Caki2 (cell line): ENCODE measurements around the gene MFAP2. TPM values are rescaled to one million over a fixed set of nuclear protein-coding genes. Genes with fewer than 3 reads are reported as not detected.

Experiments
- DNase-seq: peaks from one replicate; pipeline ENCODE4 v3.0.0-alpha.2; 2015; ENCODE audit warnings: low read depth
- in situ Hi-C: cut with HindIII; loops from 2 replicates; pipeline ENCODE4 v1.10.0; 2016; ENCODE audit warnings: low sequenced_read_pairs, low pct_unique_long_range_greater_than_20kb, mixed read lengths
- total RNA-seq: library from RNA; depleted of rRNA; stranded (reverse); fragments of >200 nt; shearing (Covaris generic); gene quantifications from 2 replicates; pipeline ENCODE4 v1.2.3, GENCODE V29; 2014; ENCODE audit warnings: low replicate concordance; rRNA removed

MFAP2 gene
- not detected in 2 replicates for total RNA-seq

DNA sequence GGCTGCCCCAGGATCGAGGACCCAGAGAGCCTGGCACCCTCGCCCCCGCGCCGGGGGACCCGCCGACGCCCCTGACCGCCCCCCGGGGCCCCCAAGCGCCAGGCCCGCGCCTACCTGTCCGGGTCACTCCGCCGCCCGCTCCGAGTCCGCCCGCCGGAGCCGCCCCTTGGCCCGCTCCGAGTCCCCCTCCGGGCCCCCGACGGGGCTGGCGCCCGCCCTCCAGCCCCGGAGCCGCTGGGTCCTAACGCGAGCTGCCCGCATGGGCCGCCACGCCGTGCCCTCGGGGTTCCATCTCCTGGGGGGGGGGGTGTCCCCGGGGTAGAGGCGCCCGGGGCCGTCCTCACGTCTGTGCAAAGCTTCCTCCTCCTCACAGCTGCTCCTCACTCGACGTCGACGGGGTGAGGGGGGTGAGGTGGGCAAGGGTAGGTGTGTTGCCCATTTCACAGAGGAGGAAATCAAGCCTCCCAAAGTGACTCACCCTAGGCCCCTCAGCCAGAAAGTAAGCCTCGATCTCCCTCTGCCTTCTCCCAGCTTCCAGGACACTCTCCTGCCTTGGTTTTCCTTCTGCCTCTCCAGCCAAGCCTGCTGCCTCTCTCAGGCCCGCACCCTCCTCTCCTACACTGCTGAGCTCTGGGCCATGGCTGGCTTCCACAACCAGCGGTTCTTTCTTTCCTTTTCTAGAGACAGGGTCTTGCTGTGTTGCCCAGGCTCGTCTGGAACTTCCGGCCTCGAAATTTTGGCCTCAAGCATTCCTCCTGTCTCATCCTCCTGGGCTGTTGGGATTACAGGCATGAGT is at the start of gene MFAP2:
MFAP2 (minus strand) TSS at position 148 of the 796 bp plus-strand sequence. CDS start 2,347 bp downstream, outside the sequence.
- no peak for DNase-seq
- in situ Hi-C loops = no loop called here

DNA sequence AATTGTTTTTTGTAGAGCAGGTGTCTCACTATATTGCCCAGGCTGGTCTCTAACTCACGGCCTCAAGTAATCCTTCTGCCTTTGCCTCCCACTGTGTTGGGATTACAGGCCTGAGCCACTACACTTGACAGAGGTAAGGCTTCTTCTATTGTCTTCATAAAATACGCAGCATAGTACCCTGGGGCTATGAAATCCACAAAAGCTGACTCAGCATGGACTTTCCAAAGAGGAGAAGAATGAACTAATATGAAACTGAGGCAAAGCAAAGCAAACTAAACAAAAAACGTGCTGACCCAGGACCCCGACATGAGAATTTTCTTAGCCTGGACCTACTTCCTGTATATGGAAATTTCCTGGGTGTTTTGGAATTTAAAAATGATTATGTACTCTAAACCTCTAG is 49.8 kb upstream of the MFAP2 start:
- DNase-seq = no peak
- in situ Hi-C loops = no loop called here

GRCh38 chr1:17028662-17029188 is 48.3 kb upstream of the MFAP2 start:
- no peak for DNase-seq
- in situ Hi-C loops = no loop called here

DNA sequence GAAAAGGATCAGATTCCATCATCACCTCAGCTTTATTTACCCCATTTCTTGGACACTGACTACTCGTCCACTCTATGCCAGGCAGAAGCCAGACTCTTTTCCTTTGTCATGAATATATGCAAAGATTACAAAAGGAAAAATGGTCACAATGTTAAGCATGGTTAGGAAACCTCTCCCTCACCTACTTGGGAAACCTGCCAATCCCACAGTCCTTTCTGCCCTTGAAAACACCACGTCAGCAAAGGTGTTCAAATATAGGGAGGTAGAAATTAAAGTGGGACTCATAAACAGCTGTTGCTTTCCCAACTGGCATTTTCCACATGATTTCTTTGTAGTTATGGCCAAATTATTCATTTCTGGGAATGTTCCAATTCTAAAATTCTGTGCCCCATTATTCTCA is 47.5 kb upstream of the MFAP2 start:
- DNase-seq = no peak
- in situ Hi-C loops = no loop called here

DNA sequence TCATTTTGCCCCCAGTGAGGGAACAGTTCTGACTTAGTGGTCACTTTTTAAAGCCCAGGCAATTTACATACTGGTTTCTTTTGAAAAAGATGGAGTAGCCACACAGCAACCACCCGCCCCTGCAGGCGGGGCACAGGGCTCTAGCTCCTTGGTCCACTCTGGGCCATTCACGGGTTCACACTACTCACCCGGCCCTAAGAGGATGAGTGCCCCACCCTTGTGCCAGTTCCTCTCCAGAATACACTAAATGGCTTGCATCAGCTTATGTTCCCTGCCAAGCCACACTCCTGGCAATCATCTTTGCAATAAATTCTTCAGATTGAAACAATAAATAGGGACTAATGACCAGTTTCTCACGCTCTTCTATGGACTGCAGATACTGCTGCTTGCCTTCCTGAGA is 47.0 kb upstream of the MFAP2 start:
- no peak for DNase-seq
- in situ Hi-C loops = no loop called here

DNA sequence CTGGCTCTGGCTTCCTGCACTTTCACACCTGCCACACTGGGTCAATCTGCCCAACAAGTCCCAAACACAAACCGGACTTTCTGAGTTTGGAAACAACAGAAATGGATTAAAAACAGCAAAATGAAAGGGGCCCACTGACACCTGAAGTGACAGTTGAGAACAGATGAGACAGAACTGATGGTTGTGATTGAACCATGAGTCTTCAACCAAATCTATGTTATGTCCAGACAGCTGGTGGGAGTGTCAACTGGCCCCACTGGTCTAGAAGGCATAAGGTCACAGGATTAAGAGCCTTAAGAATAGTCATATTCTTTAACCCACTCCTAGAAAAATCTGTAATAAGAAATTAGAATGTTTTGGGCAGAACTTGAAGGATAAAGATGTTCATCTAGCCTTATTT is 44.3 kb upstream of the MFAP2 start:
- in situ Hi-C loops = no loop called here

DNA sequence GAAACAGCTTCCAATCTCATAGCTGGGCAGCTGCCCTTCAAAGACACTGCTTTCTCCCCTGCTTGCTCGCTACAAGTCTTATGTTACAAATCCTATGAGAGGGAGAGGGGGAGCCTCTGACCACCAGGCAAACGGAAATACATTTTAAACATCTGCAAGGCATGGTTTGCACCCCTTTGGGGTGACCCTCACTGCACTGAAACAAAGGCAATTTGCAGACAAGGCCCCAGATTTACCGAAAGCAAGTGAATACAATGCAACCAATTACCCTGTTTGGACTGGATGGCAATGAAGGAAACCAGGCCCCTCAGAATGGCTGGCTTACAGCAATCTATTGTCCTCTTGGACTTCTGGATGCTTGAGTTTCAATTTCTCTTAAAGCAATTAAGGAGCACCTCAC is 43.2 kb upstream of the MFAP2 start:
- in situ Hi-C loops = no loop called here

More for the DNA sequence above, 44.3 kb upstream of the MFAP2 start:
- DNase-seq = no peak

GRCh38 chr1:17023102-17023501 is 42.7 kb upstream of the MFAP2 start:
- in situ Hi-C loops = no loop called here
- DNase-seq = no peak

More for the DNA sequence above, 43.2 kb upstream of the MFAP2 start:
- DNase-seq = no peak

GRCh38 chr1:17021896-17022295 is 41.5 kb upstream of the MFAP2 start:
- in situ Hi-C loops = no loop called here

DNA sequence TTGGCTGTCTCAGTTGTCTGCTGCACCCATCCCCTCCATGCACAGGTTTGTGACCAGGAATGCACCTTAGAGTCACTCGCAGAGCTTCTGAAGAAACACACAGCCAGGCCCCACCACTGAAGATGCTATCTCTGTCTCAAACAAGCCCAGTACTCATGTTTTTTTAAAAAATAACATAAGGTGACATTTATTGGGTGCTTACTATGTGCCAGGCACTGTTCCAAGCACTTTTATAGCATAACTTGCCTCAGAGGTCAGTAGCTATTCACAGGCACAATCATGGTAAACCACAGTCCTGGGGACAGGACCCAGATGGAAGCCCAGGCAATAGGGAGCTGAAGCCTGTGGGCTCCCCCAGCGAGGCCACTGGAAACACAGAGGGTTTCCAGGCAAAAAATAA is 40.1 kb upstream of the MFAP2 start:
- DNase-seq = no peak
- in situ Hi-C loops = no loop called here

More at GRCh38 chr1:17021896-17022295, 41.5 kb upstream of the MFAP2 start:
- DNase-seq = no peak

- in situ Hi-C loops = no loop called here
These were observed 38.4 kb upstream of the MFAP2 start for GRCh38 chr1:17018849-17019248.

GRCh38 chr1:17017435-17017834 is 37.0 kb upstream of the MFAP2 start:
- in situ Hi-C loops = no loop called here
- DNase-seq = no peak

More at GRCh38 chr1:17018849-17019248, 38.4 kb upstream of the MFAP2 start:
- DNase-seq = no peak

DNA sequence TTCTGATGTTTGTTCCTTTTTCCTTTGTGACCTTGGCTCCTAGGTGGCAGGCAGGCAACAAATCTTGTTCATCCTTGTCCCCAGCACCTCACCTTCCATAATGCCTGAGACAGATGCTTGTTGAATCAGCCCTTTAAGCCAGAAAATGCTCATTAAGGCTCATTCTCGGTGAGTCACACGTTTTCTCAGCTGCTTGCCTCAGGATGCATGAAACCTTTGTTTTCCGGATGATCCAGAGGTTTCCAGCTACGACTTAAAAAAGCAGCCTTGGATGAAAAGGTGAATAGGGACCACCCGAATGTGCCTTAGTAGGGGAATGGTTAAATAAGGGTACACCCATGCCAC is 35.9 kb upstream of the MFAP2 start:
- peak; percentile 41 for DNase-seq
- in situ Hi-C loops = no loop called here

DNA sequence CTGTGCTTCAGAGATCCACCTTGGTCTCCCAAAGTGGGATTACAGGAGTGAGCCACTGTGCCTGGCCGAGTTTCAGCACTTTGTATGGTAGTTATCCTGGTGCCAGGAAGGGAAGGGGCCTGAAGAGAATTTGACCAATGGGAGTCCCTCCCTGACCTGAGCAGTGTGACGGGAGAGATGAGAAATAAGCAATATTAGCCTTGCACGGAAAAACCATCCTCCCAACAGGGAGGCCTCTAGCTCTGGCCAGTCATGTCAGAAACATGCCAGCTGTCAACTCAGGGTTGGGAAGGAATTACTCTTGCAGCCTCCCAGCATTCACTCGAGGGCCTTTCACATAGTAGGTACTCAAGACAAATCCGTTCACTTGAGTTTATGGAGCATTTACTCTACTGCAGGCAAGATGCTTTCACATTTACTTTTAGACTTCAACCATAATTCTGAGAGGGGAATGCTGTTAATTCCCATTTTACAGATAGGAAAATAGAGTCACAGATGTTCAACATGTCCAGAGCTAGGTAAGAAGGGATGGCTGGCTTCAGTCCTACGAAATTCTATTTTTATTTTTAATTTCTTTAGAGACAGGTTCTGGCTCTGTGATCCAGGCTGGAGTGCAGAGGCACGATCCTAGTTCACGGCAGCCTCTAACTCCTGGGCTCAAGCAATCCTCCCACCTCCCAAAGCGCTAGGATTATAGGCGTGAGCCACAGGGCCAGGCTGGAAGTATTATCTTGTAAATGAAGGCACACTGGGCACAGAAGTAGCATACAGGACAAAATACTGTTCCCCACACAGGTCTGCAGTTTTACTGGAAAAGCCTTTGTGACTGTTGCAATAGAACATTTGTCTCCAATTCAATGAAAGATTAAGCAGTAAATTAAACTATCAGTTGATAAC is 34.5 kb upstream of the MFAP2 start:
- in situ Hi-C loops = no loop called here

DNA sequence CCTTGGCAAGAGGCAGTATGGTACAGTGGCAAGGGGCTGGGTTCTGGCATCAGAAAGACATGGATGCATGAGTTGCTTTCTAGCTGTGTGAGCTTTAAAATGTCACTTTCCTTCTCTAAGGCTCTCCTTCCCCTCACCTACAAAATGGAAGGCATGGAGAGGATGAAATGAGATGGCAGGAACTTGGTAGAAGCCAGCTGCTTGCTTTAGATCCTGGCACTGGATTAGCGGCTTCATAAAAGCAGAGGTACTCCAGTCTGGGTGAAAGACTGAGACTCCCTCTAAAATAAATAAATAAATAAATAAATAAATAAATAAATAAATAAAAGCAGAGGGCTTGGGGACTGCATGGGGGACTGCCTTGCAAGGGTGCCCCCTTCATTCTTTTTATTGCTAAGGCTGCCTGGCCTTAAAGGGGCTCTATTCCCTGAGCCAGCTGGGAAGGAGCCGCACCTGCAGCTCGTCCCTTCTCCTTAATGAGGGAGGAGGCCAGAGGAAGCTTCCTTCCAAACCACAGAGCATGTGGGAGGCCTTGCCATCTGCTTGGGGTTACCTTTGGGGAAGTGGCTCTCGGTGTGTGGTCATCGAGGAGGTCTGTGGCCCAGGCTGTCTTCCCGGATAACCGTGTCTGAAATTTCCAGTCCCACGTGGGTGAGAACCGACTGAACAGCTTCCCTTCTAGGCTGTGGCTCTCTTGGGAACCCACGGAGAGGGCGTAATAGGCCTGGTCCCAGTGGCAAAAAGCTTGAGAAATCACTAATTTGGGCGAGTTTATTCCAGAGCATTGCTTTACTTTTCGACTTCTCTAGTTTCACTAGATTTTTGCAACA is 33.3 kb upstream of the MFAP2 start:
- in situ Hi-C loops = no loop called here
- DNase-seq = no peak

More for the DNA sequence above, 34.5 kb upstream of the MFAP2 start:
- DNase-seq = no peak

DNA sequence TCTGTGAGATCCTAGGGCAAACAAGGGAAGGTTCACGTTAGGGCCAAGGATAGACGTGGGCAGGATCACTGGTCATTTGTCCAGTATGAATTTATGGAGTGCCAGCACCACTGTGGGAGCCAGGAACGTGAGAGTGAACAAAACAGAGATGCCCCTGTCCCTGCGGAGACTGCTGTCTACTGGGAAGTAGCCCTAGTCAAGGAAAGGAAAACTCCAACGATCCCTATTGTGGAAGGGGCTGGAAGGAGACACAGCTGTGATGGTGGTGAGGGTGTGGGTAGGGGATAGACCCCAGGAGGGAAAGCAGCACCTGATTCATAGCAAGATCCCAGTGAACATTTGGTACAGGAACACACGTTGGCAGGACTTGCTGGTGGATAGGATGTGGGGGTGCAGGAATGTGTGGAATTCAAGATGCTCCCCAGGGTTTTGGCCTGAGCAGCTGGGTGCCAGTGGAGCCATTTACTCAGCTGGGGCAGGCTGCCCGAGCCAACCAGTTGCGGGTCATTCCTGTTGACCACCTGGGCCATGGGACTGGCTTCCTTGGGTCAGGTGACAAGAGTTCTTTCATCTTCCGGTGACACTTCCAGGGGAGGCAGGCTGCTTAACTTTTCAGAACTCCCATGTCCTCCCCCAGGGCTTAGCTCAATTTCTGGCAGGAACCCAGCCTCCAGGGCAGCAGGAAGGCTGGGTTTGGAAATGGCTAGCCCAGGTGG is 32.5 kb upstream of the MFAP2 start:
- no peak for DNase-seq
- in situ Hi-C loops = no loop called here

DNA sequence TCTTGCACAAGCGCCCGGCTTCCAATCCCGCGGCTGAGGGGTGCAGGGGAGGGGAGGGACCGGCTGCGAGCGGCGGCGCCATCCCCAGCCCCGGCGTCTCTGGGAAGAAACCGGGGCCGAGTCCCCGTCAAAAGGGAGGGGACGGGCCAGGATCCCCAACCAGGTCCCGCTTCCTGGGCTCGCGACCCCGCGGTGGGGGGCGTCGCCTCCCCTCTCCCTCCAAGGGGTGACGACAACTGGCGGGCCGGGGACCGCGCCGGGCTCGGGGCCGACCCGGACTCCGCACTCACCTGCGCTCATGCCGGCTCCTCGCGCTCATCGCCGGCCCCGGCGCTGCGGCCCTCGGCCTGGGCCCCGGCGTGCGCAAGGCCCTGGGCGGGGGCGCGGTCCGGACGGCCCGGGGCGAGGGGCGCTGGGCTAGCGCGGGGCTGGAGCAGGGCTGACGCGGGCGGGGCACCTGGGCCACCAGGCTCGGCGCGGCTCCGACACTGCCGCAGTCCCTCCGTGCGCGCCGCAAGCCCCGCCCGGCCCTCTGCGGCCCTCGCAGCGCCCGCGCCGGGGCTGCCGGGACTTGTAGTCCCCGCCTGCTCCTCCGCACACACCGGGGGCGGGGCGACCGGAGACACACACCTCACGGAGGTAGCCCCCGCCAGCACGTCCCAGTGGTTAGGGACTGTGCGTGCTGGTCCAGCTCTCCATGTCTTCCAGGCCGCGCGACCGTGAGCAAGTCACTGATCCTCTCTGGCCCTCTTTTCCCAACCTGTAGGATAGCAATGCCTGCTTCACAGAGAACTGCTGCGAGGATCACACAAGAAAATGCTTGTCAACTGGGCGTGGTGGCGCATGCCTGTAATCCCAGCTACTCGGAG is 31.3 kb upstream of the MFAP2 start, which contains the start of gene ATP13A2:
ATP13A2 (minus strand) TSS at position 490 of the 869 bp plus-strand sequence; CDS start at position 300, 190 bp downstream.
- DNase-seq = peak; percentile 76
- in situ Hi-C loops = no loop called here
